T-helper 2 cell treated with Interferon-gamma antibody and Interleukin-4, amounts not matched to agents 100 ng/mL and 5 ng/mL, for 36 hours (primary cell): ENCODE data around the gene KIFC3. TPM values are rescaled to one million over a fixed set of nuclear protein-coding genes. Genes with fewer than 3 reads are reported as not detected.
"Not testable (repeated sequence)": the region's sequence is repeated elsewhere in the genome, so short reads cannot be mapped to it uniquely, and the experiment has no call there.

Experiments used
- intact Hi-C: fragments of 100-400 bp; cut with micrococcal nuclease; formaldehyde crosslinking; loops from one replicate; pipeline ENCODE4 v1.15.1; 2023
- total RNA-seq: library from RNA; stranded (reverse); gene quantifications from 2 replicates; pipeline ENCODE4 v1.2.3, GENCODE V29; 2022

KIFC3 gene
- total RNA-seq, 1 donor from 2014 or later, result not detected

- intact Hi-C loops, result no loop called here
Measured at GRCh38 chr16:57788252-57788841, 13.9 kb downstream of the KIFC3 start.

DNA sequence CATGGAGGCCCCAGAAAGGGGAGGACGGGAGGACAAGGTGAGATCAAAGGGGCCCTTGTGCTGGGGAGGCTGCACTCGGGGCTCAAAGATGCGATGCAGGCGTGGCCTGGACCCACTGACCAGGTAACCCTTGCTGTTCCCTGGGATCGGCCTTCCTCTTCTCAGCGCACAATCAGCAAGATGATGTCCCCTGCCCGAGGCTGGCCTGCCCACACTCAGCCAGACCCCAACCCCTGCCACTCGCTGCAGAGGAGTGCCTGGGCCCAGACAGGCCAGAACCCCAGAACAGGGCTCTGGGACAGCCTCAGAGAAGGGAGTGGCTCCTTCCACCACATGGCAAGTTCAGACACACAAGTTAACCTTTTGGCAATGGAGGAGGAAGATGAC is 14.8 kb downstream of the KIFC3 start:
- intact Hi-C loops, result no loop called here

GRCh38 chr16:57786632-57787518 is 15.4 kb downstream of the KIFC3 start:
- intact Hi-C loops, result no loop called here

GRCh38 chr16:57785924-57786323 is 16.4 kb downstream of the KIFC3 start:
- intact Hi-C loops, result no loop called here

- intact Hi-C loops, result no loop called here
Measured at GRCh38 chr16:57785385-57785784, 16.9 kb downstream of the KIFC3 start.

- intact Hi-C loops, result no loop called here
Measured at GRCh38 chr16:57784334-57784733, 18.0 kb downstream of the KIFC3 start.

GRCh38 chr16:57783883-57784282 is 18.4 kb downstream of the KIFC3 start:
- intact Hi-C loops, result no loop called here

GRCh38 chr16:57783116-57783515 is 19.2 kb downstream of the KIFC3 start:
- intact Hi-C loops, result no loop called here

- intact Hi-C loops, result not testable (repeated sequence)
Measured at GRCh38 chr16:57782607-57783055, 19.7 kb downstream of the KIFC3 start.

GRCh38 chr16:57781741-57782606 is 20.3 kb downstream of the KIFC3 start:
- intact Hi-C loops, result no loop called here

DNA sequence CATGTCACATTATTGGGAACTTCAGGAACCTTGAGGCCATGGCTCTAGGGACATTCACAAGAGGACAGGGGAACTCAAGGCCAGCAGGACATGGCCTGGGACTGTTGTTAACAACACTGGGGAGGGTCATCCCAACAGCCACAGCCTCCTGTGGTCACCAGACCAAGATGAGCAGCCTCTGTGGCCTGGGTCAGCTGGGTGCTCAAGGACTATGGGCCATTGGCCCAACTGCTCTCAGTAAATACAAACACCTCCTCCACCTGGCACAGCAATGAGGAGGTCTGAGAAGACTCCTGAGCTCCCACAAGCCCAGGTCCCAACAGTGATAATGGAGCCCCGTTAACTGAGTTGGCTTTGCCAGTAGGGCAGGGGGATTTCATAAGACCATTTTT is 20.9 kb downstream of the KIFC3 start:
- intact Hi-C loops, result no loop called here

- intact Hi-C loops, result not testable (repeated sequence)
Measured at GRCh38 chr16:57779836-57780235, 22.5 kb downstream of the KIFC3 start.

DNA sequence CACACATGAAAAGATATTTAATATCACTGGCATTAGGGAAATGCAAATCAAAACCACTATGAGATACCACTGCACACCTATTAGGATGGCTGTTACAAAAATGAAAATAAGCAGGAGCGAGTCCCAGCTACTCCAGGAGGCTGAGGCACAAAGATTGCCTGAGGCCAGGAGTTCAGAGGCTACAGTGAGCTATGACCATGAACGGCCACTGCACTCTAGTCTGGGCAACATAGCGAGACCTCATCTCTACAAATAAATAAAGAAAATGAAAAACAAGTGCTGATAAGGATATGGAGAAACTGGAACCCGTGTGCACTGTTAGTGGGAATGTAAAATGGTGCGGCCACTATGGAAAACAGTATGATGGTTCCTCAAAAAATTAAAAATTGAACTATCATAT is 23.6 kb downstream of the KIFC3 start:
- intact Hi-C loops, result no loop called here

- intact Hi-C loops, result no loop called here
Measured at GRCh38 chr16:57775661-57776469, 26.4 kb downstream of the KIFC3 start.

- intact Hi-C loops, result no loop called here
Measured at GRCh38 chr16:57774705-57775285, 27.5 kb downstream of the KIFC3 start.

DNA sequence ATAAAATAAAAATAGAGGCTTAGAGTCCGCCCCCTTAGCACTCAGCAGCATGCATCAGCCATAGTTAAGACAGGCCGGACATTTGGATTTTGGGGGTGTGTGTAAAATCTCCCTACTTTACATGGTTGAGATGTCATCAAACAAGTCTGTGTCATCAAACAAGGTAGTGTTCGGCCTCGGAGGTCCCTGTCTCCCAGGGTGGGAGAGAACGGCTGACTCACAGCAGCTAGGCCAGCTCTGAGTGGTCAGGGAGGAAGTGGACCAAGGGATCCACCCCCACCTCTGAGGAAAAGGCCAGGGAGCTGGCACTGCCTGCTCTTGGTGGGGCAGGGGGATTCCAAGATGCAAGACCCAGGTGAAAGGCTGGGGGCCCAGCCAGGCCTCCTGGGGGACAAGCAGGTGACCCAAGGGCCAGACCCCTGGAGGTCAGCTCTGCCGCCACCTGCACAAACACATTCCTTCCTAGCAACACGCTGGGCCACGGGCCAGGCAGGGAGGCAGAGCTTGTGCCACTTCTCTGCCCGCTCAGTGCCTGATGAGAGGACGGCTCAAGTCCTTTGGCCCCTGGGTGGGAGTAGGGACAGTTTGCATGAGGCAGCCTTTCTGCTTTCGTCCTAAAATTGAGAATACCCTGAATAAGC is 28.5 kb downstream of the KIFC3 start:
- intact Hi-C loops, result no loop called here

- intact Hi-C loops, result no loop called here
Measured at GRCh38 chr16:57773019-57773418, 29.3 kb downstream of the KIFC3 start.

DNA sequence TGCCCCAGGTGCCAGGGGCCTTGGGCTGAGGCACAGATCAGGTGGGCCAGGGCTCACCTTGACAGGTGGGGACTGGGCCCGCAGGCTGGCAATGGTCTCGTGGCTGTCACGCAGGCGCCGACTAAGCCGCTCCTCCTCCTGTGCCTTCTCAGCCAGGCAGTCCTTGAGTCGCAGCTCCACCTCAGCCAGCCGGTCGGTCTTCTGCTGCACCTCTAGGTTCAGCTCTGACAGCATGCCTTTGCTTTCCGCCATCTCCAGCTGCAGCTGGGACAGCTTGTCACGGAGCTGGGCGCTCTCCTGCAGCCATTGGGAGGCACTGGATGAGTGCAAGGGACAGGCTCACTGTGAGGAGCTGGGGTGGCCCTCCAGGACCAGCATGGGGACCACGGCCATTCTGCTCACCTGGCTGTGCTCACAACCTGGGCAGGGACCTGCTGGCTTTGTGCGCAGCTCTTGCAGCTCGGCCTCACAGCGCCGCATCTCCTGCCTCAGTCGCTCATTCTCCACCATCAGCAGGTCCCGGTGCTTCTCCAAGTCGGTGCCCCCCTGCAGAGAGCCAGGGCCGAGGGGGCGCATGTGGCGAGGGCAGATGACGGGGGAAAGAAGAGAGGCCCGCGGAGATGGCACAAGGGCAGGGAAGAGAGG is 31.0 kb downstream of the KIFC3 start:
- intact Hi-C loops, result no loop called here

GRCh38 chr16:57770361-57770760 is 31.9 kb downstream of the KIFC3 start:
- intact Hi-C loops, result no loop called here
